ENCODE data around the gene GJD3. TPM values are rescaled to one million over a fixed set of nuclear protein-coding genes. Genes with fewer than 3 reads are reported as not detected.
"Not testable (repeated sequence)": the region's sequence is repeated elsewhere in the genome, so short reads cannot be mapped to it uniquely, and the experiment has no call there.

Gene GJD3, protein sequence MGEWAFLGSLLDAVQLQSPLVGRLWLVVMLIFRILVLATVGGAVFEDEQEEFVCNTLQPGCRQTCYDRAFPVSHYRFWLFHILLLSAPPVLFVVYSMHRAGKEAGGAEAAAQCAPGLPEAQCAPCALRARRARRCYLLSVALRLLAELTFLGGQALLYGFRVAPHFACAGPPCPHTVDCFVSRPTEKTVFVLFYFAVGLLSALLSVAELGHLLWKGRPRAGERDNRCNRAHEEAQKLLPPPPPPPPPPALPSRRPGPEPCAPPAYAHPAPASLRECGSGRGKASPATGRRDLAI
- total RNA-seq (0.66 TPM), polyA plus RNA-seq (0.34 TPM)
- long read RNA-seq, donor 1, result 0 reads
- long read RNA-seq, donor 2, result 0 reads
- long read RNA-seq, donor 3, partial matches to known transcripts, result 0 of 3 reads
- long read RNA-seq, donor 3, other reads (novel, unspliced or antisense), result 0 of 3 reads
- long read RNA-seq, donor 4, partial matches to known transcripts, result 0 of 1 reads
- long read RNA-seq, donor 4, other reads (novel, unspliced or antisense), result 0 of 1 reads
- long read RNA-seq, donor 5, partial matches to known transcripts, result 0 of 4 reads
- long read RNA-seq, donor 5, other reads (novel, unspliced or antisense), result 0 of 4 reads
- long read RNA-seq, donor 6, partial matches to known transcripts, result 0 of 2 reads
- long read RNA-seq, donor 6, other reads (novel, unspliced or antisense), result 0 of 2 reads
- long read RNA-seq, donor 7, partial matches to known transcripts, result 0 of 1 reads
- long read RNA-seq, donor 7, other reads (novel, unspliced or antisense), result 0 of 1 reads
- long read RNA-seq, donor 8, partial matches to known transcripts, result 0 of 1 reads
- long read RNA-seq, donor 8, other reads (novel, unspliced or antisense), result 0 of 1 reads
- long read RNA-seq, donor 9, partial matches to known transcripts, result 0 of 1 reads
- long read RNA-seq, donor 9, other reads (novel, unspliced or antisense), result 0 of 1 reads
- long read RNA-seq, donor 10, partial matches to known transcripts, result 0 of 2 reads
- long read RNA-seq, donor 10, other reads (novel, unspliced or antisense), result 0 of 2 reads

GRCh38 chr17:40364121-40364861, at the start of gene GJD3:
Gene GJD3 (minus strand): TSS chr17:40364737. CDS start chr17:40363815, 922 bp downstream.
- H3K36me3 ChIP-seq (ENCODE audit: control insufficient read depth in 2 of 2, insufficient read depth in 2 of 2, low read length in 1 of 2), result no peaks in the 10 kb centered on the region
- 93% methylated on average over 22 of the region's 22 CpGs for WGBS
- H3K27me3 ChIP-seq (ENCODE audit: control insufficient read depth in 2 of 2, insufficient read depth in 1 of 2, low read length in 1 of 2), result peaks cover 18 to 55% of the 10 kb centered on the region in 2 donors
- peak within 1 kb of the TSS; percentile 32 to 63 for H3K4me3 ChIP-seq (ENCODE audit: low read length in 2 of 2)
- peaks cover 3 to 22% of the 10 kb centered on the region in 2 donors for H3K4me1 ChIP-seq (ENCODE audit: control insufficient read depth in 2 of 2, insufficient read depth in 2 of 2, low read length in 2 of 2)
- no peaks in the 10 kb centered on the region for H3K9me3 ChIP-seq (ENCODE audit: control insufficient read depth in 2 of 2, insufficient read depth in 1 of 2, low read length in 1 of 2)
- H3K27ac ChIP-seq (ENCODE audit: low read depth in 1 of 2, low read length in 1 of 2), result no peak within 1 kb of the TSS
- DNase-seq (ENCODE audit: low read depth in 6 of 9, low spot score in 9 of 9), result no peak

- H3K4me3 ChIP-seq (ENCODE audit: low read length in 2 of 2); H3K27me3 ChIP-seq (ENCODE audit: control insufficient read depth in 2 of 2, insufficient read depth in 1 of 2, low read length in 1 of 2); H3K9me3 ChIP-seq (ENCODE audit: control insufficient read depth in 2 of 2, insufficient read depth in 1 of 2, low read length in 1 of 2); DNase-seq (ENCODE audit: low read depth in 6 of 9, low spot score in 9 of 9); H3K27ac ChIP-seq (ENCODE audit: low read depth in 1 of 2, low read length in 1 of 2): not testable (repeated sequence)
- 98% methylated on average over 4 of the region's 4 CpGs for WGBS
- Histone ChIP-seq H3K36me3 (ENCODE audit: control insufficient read depth in 2 of 2, insufficient read depth in 2 of 2, low read length in 1 of 2) (peaks cover 3 to 51% of the 10 kb centered on the region in 2 donors), H3K4me1 (ENCODE audit: control insufficient read depth in 2 of 2, insufficient read depth in 2 of 2, low read length in 2 of 2) (peaks cover 7 to 26% of the 10 kb centered on the region in 2 donors)
Measured at GRCh38 chr17:40414312-40414711, 49.8 kb upstream of the GJD3 start.

GRCh38 chr17:40412880-40413279, 48.3 kb upstream of the GJD3 start:
- Histone ChIP-seq H3K4me1 (ENCODE audit: control insufficient read depth in 2 of 2, insufficient read depth in 2 of 2, low read length in 2 of 2) (peaks cover 7 to 14% of the 10 kb centered on the region in 2 donors), H3K27me3 (ENCODE audit: control insufficient read depth in 2 of 2, insufficient read depth in 1 of 2, low read length in 1 of 2) (no peaks in the 10 kb centered on the region)

GRCh38 chr17:40411821-40412220, 47.3 kb upstream of the GJD3 start:
- DNase-seq (ENCODE audit: low read depth in 6 of 9, low spot score in 9 of 9), result no peak
- Histone ChIP-seq H3K27me3 (ENCODE audit: control insufficient read depth in 2 of 2, insufficient read depth in 1 of 2, low read length in 1 of 2) (no peaks in the 10 kb centered on the region), H3K4me1 (ENCODE audit: control insufficient read depth in 2 of 2, insufficient read depth in 2 of 2, low read length in 2 of 2) (peaks cover 5 to 12% of the 10 kb centered on the region in 2 donors), H3K9me3 (ENCODE audit: control insufficient read depth in 2 of 2, insufficient read depth in 1 of 2, low read length in 1 of 2) (no peaks in the 10 kb centered on the region), H3K36me3 (ENCODE audit: control insufficient read depth in 2 of 2, insufficient read depth in 2 of 2, low read length in 1 of 2) (peaks cover 8 to 69% of the 10 kb centered on the region in 2 donors), H3K27ac (ENCODE audit: low read depth in 1 of 2, low read length in 1 of 2) (no peak overlapping the region), H3K4me3 (ENCODE audit: low read length in 2 of 2) (no peak overlapping the region)
- WGBS, result 99% methylated on average over 4 of the region's 4 CpGs

More at GRCh38 chr17:40412880-40413279, 48.3 kb upstream of the GJD3 start:
- Histone ChIP-seq H3K9me3 (ENCODE audit: control insufficient read depth in 2 of 2, insufficient read depth in 1 of 2, low read length in 1 of 2) (peaks cover 0 to 2% of the 10 kb centered on the region in 2 donors), H3K36me3 (ENCODE audit: control insufficient read depth in 2 of 2, insufficient read depth in 2 of 2, low read length in 1 of 2) (peaks cover 6 to 63% of the 10 kb centered on the region in 2 donors), H3K4me3 (ENCODE audit: low read length in 2 of 2) (no peak overlapping the region), H3K27ac (ENCODE audit: low read depth in 1 of 2, low read length in 1 of 2) (no peak overlapping the region)
- no peak for DNase-seq (ENCODE audit: low read depth in 6 of 9, low spot score in 9 of 9)

DNA sequence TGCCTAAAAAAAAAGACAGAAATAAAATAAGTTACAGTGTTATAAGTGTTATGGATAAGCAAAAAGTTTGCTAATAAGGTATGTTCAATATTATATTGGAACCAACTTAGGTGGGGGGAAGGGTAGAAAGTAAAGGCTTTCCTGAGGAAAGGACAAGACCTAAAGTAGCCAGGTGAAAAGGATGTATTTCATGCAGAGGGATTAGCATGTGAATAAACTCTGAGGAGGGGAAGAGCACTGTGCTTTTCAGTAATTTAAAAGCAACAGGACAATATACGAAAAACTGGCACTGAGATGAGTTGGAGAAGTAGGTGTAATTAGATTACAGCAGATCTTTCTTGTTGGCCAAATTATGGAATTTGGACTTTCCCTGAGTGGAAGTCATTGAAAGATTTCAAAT, 45.5 kb upstream of the GJD3 start:
- 94% methylated on average over 1 of the region's 1 CpG for WGBS
- Histone ChIP-seq H3K27me3 (ENCODE audit: control insufficient read depth in 2 of 2, insufficient read depth in 1 of 2, low read length in 1 of 2) (no peaks in the 10 kb centered on the region), H3K36me3 (ENCODE audit: control insufficient read depth in 2 of 2, insufficient read depth in 2 of 2, low read length in 1 of 2) (peaks cover 18 to 78% of the 10 kb centered on the region in 2 donors)

DNA sequence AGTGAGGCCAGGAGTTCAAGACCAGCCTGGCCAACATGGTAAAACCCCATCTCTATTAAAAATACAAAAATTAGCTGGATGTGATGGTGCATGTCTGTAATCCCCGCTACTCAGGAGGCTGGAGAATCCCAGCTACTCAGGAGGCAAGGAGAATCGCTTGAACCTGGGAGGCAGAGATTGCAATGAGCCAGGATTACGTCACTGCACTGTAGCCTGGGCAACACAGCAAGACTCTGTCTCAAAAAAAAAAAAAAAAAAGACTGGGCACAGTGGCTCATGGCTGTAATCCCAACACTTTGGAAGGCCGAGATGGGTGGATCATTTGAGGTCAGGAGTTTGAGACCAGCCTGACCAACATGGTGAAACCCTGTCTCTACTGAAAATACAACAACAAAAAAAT, 45.0 kb upstream of the GJD3 start:
- peaks cover 18 to 83% of the 10 kb centered on the region in 2 donors for H3K36me3 ChIP-seq (ENCODE audit: control insufficient read depth in 2 of 2, insufficient read depth in 2 of 2, low read length in 1 of 2)
- not testable (repeated sequence) for H3K27ac ChIP-seq (ENCODE audit: low read depth in 1 of 2, low read length in 1 of 2); DNase-seq (ENCODE audit: low read depth in 6 of 9, low spot score in 9 of 9); H3K4me1 ChIP-seq (ENCODE audit: control insufficient read depth in 2 of 2, insufficient read depth in 2 of 2, low read length in 2 of 2); H3K4me3 ChIP-seq (ENCODE audit: low read length in 2 of 2); H3K9me3 ChIP-seq (ENCODE audit: control insufficient read depth in 2 of 2, insufficient read depth in 1 of 2, low read length in 1 of 2); H3K27me3 ChIP-seq (ENCODE audit: control insufficient read depth in 2 of 2, insufficient read depth in 1 of 2, low read length in 1 of 2)
- 96% methylated on average over 4 of the region's 4 CpGs for WGBS

More for the DNA sequence above, 45.5 kb upstream of the GJD3 start:
- Histone ChIP-seq H3K4me3 (ENCODE audit: low read length in 2 of 2) (no peak overlapping the region), H3K9me3 (ENCODE audit: control insufficient read depth in 2 of 2, insufficient read depth in 1 of 2, low read length in 1 of 2) (no peaks in the 10 kb centered on the region), H3K27ac (ENCODE audit: low read depth in 1 of 2, low read length in 1 of 2) (no peak overlapping the region), H3K4me1 (ENCODE audit: control insufficient read depth in 2 of 2, insufficient read depth in 2 of 2, low read length in 2 of 2) (peaks cover 0 to 1% of the 10 kb centered on the region in 2 donors)
- DNase-seq (ENCODE audit: low read depth in 6 of 9, low spot score in 9 of 9), result no peak

DNA sequence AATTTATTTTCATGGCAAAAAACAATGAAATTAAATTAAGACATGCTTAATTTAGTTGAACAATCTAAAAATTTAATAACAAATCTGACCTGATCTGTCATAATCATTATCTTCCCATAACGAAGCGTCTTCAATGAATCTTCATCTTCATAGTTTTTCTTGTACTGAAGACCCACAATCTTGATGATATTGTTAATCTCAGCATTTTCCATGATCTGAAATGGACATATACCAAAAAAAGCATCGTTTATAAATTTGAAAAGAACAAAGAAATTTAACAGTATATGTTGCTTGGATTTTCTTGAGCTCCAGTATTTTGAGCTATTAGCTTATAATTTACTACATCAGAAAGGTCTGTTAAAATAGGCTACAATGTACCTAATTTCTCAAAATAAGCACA, 42.9 kb upstream of the GJD3 start:
- WGBS, result 97% methylated on average over 3 of the region's 3 CpGs
- no peaks in the 10 kb centered on the region for H3K27me3 ChIP-seq (ENCODE audit: control insufficient read depth in 2 of 2, insufficient read depth in 1 of 2, low read length in 1 of 2)
- H3K4me1 ChIP-seq (ENCODE audit: control insufficient read depth in 2 of 2, insufficient read depth in 2 of 2, low read length in 2 of 2), result no peaks in the 10 kb centered on the region
- H3K27ac ChIP-seq (ENCODE audit: low read depth in 1 of 2, low read length in 1 of 2), result no peak overlapping the region
- H3K4me3 ChIP-seq (ENCODE audit: low read length in 2 of 2), result no peak overlapping the region
- peaks cover 18 to 86% of the 10 kb centered on the region in 2 donors for H3K36me3 ChIP-seq (ENCODE audit: control insufficient read depth in 2 of 2, insufficient read depth in 2 of 2, low read length in 1 of 2)
- no peaks in the 10 kb centered on the region for H3K9me3 ChIP-seq (ENCODE audit: control insufficient read depth in 2 of 2, insufficient read depth in 1 of 2, low read length in 1 of 2)
- DNase-seq (ENCODE audit: low read depth in 6 of 9, low spot score in 9 of 9), result no peak

DNA sequence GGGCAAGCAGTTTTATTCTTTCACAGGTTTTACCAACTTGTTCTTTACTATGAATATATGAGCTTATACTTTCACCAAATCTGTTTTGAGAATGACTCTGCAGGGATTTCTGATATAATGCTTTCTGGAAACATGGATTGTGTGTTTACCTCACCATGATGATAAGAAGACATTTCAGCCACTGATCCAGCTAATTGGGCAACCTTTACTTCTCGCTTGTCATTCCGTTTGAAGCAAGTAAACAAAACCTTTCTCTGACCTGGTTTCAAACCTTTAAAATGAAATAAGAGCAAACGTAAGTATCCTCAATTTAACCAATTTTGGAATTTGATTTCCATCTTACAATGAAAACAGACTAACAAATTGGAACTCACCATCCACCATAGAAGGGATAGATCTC, 39.5 kb upstream of the GJD3 start:
- WGBS, result 95% methylated on average over 3 of the region's 3 CpGs
- H3K27ac ChIP-seq (ENCODE audit: low read depth in 1 of 2, low read length in 1 of 2), result no peak overlapping the region
- no peaks in the 10 kb centered on the region for H3K9me3 ChIP-seq (ENCODE audit: control insufficient read depth in 2 of 2, insufficient read depth in 1 of 2, low read length in 1 of 2)
- DNase-seq (ENCODE audit: low read depth in 6 of 9, low spot score in 9 of 9), result no peak
- peaks cover 17 to 89% of the 10 kb centered on the region in 2 donors for H3K36me3 ChIP-seq (ENCODE audit: control insufficient read depth in 2 of 2, insufficient read depth in 2 of 2, low read length in 1 of 2)
- H3K27me3 ChIP-seq (ENCODE audit: control insufficient read depth in 2 of 2, insufficient read depth in 1 of 2, low read length in 1 of 2), result no peaks in the 10 kb centered on the region
- no peaks in the 10 kb centered on the region for H3K4me1 ChIP-seq (ENCODE audit: control insufficient read depth in 2 of 2, insufficient read depth in 2 of 2, low read length in 2 of 2)
- no peak overlapping the region for H3K4me3 ChIP-seq (ENCODE audit: low read length in 2 of 2)
